NOMO-1 (cell line): Measurements from ENCODE around the gene SH3PXD2B.
A peak's percentile ranks its signal among the peaks of the same experiment; 100 is the strongest.
"Not testable (repeated sequence)": the region's sequence is repeated elsewhere in the genome, so short reads cannot be mapped to it uniquely, and the experiment has no call there.

Experiments
- DNase-seq, 2 experiments: peaks; one replicate each; lab custom pipeline; 2025; ENCODE audit not compliant: unreplicated experiment in 2 of 2; lab: John Stamatoyannopoulos, UW

The SH3PXD2B gene

DNA sequence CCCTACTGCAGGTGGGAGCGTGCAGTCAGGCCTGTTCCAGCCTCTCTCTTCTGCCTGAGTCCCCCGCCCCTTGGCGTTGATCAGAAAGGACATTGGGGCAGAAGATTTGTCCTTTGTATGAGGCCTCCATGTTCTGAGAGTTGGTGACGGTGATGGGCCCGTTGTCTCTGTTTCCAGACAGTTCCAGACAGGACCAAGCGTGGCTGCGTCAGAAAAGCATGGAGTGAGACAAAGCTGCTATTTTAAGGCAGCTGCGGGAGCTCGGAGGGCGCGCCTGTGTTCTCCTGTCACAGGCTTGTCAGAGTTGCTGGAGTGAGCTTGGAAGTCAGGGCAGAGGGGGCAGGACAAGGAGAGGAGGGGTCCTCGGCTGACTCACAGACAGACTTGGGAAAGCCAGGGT, 32.1 kb upstream of the SH3PXD2B start:
- no peak for DNase-seq

DNA sequence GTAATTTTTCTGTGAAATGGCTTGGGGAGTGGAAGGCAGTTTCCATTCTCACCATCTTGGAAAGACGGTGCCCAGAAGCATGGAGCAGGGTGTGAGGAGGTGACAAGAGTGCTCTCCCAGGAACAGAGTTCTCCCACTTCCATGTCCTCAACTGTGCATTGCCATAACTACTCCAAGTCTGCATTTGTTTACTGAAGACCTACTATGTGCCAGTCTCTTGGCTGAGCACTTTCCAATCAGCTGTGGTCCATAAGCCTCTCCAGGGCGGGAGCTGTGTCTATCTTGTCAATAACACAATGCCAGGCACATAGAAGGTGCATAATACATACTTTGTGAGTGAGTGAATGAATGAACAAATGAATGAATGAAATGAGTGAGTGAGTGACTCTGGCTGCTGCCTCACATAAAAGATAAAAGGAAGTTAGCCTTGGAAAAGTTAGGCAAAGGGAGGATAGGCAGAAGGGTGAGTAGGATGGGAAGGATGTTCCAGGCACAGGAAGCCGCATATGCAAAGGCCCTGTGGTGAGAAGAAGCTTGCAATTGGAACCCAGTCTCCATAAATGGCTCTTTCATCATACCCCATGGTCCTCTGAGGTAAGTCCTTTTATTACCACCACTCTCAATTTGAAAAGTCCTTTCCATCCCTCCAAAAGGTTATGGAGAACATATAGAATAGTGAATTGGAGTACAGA, 31.3 kb upstream of the SH3PXD2B start:
- DNase-seq = no peak

DNA sequence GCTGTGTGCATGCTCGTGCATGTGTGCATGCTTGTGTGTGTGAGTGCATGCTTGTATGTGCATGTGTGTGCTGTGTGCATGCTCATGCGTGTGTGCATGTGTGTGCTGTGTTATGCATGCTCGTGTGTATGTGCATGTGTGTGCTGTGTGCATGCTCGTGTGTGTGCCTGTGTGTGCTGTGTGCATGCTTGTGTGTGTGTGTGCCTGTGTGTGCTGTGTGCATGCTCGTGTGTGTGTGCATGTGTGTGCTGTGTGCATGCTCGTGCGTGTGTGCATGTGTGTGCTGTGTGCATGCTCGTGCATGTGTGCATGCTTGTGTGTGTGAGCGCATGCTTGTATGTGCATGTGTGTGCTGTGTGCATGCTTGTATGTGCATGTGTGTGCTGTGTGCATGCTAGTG, 30.3 kb upstream of the SH3PXD2B start:
- no peak for DNase-seq

DNA sequence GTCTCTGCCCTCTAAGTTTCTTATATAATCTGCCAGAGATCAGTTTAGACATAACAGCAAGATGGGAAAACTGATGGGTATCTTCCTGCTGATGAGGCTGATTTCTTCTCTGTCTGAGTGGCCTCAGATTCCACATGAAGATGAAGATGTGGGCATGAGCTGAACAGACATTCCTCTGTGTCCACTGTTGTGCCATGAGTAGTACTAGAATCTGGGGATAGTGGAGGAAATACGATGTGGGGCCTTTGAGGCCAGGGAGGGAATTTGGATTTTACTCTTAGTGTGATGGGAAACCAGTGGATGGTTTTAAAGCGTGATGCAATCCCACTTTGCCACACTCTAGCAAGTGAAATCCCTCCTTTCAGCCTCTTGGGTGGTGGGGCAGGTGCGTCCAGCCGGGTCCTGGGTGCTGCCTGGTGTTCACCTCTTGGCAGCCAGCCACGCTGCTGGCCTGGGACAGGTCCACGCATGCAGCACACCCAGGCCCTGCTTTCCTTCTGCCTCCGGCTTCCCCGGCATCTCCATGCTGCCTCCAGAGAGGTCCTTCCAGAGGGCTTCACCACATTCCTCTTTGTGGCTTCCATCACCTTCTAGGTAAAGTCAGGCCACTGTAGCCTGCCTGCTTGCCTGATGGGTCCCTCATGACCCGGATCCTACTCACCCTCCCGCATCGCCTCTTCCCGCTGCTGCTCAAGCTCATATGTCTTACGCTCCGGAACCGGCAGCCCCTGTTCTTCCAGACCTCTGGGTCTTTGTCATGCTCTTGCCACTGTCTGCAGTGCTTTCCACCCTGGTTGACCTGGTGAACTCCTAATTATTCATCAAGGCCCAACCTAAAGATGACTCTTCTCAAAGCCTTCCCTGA, 28.1 kb upstream of the SH3PXD2B start:
- no peak for DNase-seq

DNA sequence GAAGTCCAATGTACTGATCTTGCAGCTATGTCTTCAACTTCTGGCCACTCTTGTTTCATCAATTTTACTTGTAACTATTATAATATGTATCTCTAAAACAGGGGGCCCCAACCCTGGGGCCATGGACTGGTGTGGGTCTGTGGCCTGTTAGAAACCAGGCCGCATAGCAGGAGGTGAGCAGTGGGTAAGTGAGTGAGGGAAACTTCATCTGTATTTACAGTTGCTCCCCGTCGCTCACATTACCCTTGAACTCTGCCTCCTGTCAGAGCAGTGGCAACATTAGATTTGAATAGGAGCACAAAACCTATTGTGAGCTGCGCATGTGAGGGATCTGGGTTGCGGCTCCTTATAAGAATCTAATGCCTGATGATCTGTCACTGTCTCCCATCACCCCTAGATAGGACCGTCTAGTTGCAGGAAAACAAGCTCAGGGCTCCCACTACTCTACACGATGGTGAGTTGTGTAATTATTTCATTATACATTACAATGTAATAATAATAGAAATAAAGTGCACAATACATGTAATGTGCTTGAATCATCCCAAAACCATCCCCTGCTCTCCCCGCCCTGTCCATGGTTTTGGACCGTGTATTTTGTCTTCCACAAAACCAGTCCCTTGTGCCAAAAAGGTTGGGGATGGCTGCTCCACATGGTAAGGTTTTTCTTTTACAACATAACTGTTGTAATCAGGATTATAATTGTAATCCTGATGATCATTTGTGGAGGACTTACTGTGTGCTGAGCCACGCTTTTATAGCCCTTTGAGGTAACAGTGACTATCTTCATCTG, 26.9 kb upstream of the SH3PXD2B start:
- DNase-seq = no peak

DNA sequence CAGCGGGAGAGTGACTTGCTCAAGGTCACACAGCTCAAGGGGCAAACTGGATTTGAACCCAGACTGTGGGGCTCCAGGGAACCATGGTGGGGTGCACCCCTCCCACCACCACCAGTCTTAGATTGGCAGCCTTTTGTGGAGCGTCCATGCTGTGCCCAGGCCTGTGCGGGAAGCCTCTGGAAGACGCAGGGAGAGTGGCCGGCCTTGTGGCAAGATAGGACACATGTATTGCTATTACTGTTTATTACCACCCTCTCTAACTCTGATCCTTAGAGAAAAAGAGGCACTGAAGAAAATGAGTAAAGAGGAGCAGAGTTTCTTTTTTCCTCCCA, 25.4 kb upstream of the SH3PXD2B start:
- no peak for DNase-seq

DNA sequence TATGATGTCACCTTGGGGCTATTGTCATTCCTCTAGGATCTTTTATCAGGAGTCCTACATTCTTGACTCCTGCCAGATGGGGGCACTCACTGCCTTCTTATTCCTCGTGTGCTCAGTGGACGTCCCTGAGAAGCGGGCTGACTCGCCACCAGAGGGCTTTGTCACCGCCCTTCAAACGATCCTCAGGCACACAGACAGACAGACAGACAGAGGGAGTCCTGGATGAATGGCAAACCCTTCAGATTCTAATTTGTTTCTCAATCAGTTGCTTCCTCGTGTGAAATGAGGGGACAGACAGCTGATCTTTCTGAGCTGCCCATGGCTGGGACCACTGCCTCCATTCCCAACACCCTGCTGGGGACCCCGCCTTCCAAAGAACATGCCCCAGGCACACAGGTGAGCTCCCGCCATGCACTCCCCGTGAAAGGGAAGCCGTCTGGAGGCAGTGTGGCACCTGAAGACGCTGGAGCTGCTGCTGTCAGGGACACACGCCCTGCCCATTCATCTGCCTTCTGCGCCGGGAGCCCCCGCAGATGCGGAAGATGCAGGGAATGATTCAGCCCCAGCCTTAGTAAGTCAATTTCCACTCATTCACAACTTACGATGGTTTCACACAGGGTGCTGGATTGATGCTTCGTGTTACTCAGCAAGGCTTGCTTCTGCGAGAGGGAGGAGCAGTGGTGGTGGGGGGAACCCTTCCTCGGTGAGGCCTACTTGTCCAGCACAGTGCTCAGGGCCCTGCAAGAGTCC, 24.9 kb upstream of the SH3PXD2B start:
- peak; percentile 60 to 84 for DNase-seq

DNA sequence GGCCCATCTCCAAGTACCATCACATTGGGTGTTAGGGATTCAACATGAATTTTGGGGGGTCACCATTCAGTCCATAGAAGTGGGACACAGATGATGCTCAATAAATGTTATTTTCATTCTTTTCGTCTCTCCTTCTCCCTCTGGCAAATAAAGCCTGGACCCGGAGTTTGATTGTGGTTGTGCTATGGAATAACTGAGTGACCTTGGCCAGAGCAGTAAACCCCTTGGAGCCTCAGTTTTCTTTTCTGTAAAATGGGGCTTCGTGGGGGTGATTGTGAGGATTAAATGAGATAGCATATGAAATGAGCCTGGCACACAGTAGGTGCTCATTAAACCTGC, 24.3 kb upstream of the SH3PXD2B start:
- DNase-seq = not testable (repeated sequence)

DNA sequence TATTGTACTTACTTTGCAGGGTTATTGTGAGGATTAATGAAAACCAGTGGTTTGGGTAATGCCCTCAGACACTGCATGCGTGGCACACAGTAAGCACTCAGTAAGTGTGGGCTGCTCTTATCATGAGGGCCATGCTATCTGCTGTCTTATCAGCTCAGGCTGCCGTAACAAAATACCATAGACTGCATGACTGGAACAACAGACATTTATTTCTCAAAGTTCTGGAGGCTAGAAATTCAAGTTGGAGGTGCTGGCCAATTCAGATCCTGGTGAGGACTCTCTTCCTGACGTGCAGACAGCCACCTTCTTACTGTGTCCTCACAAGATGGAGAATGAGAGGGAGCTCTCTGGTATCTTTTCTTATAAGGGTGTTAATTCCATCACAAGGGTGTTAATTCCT, 23.9 kb upstream of the SH3PXD2B start:
- no peak for DNase-seq

DNA sequence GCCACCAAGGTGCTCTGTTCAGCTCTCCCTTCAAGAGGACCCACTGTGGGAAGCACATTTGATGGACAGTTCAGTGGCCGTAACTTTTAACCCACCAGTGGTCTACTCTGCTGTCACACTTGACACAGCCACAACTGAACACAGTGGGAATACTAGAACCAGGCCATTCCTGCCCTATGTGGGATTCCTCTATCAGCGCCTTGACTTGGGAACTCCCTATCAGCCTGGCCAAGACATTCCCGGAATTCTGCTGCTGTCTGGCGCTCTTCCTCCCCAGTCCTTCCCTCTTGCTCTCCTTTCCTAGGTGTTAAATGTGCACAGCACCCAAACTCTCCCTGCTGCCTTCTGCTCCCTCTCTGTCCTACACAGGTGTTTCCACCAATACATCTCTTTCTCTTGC, 23.1 kb upstream of the SH3PXD2B start:
- DNase-seq = no peak

DNA sequence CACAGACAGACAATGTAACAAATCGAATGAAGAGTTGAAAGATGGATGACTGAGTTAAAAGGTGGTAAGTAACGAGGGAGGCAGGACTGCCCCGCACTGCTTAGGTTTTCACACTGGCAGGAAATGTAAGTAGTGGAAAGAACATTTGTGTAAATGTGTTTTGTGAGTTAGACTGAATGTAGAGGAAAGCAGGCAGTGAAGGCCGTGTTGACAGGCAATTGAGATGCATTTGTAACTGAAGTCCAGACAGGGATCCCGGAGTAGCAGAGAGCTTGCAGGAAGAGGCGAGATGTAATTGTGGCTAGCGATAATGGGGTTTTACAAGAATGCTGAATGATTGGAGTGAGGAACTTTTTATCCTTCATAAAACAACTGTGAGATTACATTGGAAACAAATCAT, 20.0 kb upstream of the SH3PXD2B start:
- DNase-seq = no peak

DNA sequence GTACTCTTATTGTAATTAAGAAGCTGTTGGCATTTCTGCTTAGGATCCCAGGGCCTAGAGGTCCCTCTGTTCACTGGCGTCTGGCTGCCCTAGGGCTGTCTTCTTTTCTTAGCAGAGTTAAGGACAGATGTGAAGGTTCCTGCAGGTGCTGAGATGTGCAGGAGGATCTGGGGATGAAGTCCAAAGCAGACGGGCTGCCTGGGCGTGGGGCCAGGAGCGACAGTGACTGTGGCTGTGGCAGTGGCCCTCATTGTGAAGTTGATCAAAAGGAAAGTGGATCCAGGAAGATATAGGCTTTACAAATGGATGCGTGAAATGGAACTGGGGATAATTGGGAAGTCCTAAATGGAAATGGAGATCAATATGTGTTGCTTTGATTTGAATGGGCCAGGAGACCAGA, 19.1 kb upstream of the SH3PXD2B start:
- DNase-seq = no peak

DNA sequence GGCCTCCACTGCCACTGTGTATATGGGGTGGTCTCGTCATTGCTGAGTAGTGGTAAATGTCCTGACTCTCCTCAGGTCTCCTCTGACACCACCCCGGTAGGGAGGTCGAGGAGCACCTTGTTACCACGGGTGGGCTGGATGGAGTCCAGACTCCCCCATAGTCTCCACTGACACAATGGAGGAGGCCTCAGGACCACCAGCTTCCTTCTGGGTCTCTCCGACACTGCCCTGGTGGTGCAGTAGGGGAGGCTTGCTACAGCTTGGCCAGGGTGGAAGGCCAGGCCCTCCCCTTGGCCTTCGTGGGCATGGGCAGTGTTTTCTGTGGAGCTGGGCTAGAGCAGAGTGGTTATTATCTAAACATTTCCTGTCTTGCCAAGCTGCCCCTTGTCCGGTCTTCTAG, 15.4 kb upstream of the SH3PXD2B start:
- no peak for DNase-seq

DNA sequence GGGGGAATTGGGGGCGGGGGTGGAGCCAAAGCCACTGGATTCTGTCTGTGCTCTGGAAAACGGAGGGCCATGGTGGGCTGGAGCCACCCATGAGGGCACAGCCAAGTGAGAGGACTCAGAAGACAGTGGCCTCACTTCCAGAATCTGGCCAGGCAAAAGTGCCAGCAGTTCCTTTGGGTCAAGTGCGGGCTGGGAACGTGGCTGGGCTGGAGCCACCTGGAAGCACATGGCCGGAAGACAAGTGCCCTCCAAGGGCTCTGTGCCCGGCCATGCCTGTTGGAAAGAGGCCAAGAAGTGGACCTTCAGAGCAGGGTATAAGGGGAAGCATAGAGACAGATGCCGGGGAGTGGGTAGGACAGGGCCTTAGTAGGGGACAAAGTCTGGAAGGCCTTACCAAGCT, 11.7 kb upstream of the SH3PXD2B start:
- DNase-seq = no peak

DNA sequence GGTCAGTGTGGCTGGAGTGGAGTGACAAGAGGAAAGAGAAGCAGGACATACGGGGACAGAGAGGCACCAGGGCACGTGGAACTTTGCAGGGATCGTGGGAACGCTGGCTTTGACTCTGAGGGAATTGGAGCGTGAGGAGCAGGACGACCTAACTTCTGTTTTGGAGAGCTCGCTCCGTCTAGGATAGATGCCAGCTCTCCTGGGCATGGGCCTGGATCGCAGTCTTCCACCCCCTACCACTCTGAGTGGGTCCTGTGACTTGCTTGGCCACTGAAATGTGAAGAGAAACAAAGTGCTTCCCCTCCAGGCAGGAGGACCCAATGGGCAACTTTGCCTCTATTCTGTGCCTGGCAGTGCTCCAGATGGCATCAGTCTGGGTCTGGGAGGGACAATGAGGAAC, 8.7 kb upstream of the SH3PXD2B start:
- DNase-seq = no peak

DNA sequence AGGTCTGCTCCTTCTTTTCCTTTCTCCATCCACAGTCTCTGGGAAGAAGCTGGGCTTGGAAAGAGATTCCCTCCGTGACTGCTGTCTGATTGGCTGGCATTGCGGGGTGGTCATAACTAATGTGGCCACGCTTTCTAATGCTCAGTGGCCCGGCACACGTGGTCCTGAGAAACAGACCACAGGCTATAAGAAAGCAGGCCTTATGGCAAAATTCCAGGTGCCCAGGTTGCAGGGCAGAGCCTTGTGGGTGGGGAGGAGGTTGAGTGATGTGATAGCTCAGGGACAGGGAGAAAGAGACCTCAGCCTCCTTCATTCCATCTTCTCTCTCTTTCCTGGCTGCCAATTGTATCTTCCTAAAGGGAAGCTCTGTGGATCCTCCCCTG, 5.4 kb upstream of the SH3PXD2B start:
- no peak for DNase-seq

DNA sequence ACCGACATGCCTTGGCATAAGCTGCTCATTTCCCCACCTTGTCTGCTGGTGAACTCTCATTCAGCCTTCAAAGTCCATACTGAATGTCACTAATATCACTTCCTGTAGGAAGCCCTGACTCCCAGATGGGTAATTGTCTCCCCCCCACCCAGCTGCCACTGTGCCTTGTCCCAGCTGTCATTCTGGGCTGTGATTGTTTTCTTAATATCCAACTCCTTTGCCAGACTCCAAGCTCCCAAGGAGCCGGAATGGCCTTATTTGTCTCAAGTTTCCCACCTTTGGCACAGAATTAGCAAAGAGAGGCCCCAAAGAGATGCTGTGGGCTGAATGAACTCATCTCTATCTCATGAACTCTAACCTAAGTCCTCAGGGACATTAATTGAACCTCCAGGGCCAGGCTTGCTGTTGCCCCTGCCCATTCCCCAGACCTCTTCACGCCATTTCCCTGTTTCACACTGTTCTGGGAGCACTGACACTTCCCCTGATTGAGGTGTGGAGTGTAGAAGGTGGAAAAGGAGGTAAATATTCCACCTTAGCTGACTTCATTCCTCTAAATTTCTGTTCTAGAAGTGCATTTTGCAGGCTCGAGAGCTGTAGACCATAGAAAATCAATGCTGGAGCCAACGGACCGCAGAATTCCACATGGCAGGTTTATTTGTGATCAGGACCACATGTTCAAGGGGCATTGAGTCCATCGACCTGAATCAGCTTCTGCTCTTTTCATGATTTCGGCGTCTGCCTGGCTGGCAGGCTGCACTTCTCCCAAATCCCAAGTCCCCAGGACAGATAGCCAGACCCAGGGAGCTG, 4.9 kb upstream of the SH3PXD2B start:
- no peak for DNase-seq

DNA sequence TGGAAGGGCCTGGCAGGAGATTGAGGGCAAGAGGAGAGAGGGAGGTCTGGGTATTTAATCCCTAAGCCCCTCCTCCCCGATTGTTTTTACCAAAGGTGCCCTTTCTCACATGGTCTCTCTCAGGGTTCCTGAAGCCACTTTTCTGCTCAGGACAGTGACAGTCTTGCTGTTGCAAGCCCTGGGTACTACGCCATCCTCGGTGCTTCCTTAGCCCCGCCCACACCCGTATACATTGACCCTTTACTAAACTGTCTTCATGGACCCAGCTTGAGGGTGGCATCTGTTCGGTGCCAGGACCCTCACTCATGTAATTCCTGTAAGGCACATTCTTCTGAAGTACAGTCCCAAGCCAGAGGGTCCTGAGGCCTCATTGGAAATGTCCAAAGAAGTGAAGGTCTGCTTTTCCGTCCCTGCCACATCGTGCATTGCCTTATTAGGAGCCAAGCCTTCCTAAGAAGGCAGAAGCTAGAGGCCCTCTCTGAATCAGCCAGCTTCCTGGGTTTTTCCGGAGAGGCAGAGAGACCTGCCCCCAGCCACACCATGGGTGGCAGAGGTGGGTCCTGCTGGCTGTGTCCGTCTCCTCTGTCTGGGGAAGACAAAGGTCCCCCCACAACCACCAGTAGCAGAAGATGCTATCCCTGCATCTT, 1.9 kb upstream of the SH3PXD2B start:
- DNase-seq = no peak

DNA sequence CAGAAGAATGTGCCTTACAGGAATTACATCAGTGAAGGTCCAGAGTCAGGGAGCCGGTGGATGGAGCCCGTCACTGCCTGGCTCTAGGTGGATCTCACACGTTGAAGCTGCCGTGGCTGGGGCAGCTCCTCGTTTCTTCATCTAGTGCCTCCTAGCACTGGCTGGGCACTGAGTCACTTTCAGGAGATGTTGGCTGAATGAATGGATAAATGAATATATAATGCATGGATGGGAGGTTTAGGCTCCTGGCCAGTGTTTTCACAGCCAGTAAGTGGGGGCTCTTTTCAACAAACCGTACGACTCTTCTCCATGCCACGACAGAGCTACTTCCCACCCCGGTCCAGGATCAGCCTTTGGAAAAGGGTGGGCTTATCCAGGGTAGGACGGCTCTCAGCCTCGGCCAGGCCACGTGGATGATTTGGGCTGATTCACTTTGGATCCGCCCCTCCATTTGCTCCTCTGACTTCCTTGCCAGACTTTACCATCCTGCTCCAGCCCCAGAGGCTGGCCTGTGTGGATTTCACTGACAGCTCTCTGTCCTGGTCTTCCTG, 1.3 kb upstream of the SH3PXD2B start:
- DNase-seq = no peak

DNA sequence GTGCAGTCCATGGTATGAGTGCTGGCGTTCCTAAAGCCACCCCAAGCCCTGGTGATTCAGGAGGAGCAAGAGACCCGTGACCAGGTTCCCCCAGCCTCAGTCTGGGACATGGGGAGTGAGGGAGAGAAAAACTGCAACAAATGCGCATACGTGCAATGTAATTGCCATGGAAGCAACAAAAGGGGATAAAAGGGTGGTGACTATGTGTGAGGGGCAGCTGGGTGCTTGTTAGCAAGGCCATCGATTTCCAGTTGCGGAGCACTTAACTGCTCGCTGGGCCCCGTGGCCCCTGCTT, 709 bp upstream of the SH3PXD2B start:
- DNase-seq = no peak
